HG02981 (cell line): ENCODE data around the gene SNAP47.

Source experiments
- ATAC-seq: cut with Tn5 transposase; IDR thresholded peaks from one replicate; pipeline ENCODE4 v1.9.1; 2021; ENCODE audit warnings: mild to moderate bottlenecking, moderate library complexity; ENCODE audit not compliant: unreplicated experiment

Gene SNAP47

DNA sequence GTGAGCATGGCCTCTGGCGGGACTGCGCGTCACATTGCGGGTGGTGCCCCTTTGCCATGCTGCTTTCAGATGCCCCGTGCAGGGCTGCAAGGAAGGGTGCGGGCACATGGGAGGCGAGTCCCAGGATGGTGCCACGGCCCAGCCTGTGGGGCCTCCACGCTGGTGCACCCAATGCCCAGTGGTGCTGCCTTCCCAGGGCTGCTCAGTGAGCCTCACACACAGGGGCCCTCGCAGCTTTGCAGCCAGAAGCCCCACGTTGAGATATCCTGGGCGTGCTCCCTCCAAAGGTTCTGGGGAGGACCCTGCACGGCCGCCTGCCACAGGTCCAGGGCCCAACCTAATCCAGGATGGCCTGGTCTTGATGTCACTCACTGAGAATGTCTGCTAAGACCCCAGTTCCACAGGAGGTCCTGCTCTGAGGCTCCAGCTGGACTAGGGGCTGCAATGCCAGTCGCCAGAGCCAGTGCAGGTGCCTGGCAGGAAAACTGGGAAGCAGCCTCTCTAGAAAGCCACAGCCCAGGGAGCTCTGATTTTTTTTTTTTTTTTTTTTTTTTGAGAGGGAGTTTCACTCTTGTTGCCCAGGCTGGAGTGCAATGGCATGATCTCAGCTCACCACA lies 46.2 kb downstream of the SNAP47 start:
- ATAC-seq = no peak

DNA sequence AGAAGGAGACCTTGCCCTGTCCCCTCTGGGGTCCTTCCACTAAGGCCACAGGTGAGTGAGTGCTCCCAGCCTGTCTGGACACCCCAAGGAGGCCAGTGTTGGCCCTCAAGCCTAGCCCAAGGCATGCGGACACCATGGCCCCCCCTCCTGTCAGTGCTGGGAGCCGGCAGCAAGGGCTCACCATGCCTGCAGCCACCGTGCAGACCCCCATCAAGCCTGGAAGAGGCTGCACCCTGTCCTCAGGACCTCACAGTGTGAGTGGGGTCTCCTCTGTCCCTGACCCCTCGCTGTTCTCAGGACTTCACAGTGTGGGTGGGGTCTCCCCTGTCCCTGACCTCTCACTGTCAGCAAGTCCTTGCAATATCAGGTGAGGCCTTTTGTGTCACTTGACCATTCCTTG lies 47.0 kb downstream of the SNAP47 start:
- ATAC-seq = no peak

DNA sequence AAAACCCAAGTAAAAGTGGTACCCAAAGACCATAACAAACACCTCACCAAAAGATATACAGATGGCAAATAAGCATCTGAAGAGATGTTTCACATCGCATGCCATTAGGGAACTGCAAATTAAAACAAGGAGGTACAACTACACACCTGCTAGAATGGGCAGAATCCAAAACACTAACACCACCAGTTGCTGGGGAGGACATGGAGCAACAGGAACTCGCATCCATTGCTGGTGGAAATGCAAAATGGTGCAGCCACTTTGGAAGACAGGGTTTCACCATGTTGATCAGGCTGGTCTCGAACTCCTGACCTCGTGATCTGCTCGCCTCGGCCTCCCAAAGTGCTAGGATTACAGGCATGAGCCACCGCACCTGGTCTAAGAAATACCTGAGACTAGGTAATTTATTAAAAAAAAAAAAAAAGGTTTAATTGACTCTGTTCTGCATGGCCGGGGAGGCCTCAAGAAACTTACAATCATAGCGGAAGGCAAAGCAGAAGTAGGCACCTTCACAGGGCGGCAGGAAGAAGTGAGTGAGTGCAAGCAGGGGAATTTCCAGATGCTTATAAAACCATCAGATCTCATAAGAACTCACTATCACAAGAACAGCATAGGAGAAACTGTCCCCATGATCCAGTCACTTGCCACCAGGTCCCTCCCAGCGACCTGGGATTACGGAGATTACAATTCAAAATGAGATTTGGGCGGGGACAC lies 50.0 kb downstream of the SNAP47 start:
- no peak for ATAC-seq

DNA sequence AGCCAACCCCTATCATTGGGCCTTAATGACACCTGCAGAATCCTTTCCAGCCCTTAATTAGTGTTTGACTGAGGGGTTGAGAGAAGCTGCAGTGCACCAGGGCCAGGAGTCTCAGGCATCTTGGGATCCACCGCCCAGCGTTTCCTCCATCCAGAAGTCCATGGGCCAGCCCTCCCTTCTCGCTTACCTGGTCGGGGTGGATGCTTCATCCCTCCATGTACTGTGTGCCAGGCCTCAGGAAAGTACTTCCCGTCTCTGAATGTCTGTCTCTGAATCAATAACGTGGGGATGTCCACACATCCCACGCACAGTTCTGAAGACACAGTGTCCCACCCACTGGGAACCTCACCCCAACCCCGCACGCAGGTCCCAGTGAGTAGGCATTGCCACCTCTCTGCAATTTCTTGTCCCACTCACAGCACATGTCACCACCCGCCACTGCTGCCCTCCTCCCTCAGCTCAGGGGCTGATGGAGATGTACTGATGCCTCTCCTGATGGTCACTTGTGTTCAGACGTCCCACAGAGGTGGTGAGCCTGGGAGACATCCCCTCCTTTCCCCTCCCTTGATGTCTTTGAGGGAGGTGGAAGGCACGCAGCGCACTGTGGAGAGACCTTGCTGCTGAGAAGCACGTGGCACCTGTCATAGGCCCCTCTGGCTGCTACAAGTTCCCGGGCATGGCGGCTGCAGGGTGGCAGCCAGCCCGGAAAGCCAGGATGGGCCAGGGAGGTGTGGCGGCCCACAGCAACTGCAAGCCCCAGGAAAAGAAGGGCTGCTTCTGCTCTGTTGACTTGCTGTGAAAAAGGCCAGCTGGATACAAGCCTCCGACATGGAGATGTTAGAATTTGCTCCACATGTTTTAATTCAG lies 50.8 kb downstream of the SNAP47 start:
- no peak for ATAC-seq

DNA sequence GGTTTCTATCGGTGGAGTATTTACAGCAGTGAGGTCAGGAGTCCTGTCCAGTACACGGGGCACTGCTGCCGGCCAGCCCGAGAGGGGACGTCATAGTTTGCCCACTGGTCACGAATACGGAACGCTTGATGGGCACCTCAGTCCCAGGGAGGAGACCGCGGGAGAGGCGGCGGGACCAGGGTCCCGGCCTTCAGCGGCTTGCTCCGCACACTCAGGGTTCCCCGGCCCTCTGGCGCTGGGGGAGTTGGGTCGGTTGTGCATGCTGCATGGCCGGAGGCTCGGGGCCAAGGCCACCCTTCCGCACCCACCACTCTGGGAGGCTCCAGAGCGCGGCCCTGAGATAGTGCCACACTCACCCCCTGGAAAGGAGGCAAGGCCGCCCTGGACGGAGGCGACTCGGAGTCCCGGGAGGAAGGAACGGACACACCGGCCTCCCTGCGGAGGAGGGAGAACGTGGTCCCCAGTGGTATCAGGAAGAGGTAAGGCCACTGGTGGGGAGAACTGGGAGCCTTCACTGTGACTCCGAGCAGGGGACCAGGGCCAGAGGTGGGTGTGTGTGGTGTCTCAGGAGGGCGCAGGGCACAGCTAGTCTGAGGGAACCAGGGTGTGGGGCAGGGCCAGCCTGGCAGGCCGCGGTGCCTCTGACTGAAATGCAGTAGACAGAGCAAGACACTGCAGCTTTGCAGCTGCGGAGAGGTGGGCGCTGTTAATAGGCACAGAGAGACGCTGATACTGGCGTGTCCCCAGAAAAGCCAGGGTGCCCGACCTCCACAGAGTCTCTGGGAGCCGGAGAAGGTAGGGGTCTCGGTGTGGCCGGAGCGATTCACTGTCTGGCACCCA lies 51.7 kb downstream of the SNAP47 start:
- ATAC-seq = no peak

DNA sequence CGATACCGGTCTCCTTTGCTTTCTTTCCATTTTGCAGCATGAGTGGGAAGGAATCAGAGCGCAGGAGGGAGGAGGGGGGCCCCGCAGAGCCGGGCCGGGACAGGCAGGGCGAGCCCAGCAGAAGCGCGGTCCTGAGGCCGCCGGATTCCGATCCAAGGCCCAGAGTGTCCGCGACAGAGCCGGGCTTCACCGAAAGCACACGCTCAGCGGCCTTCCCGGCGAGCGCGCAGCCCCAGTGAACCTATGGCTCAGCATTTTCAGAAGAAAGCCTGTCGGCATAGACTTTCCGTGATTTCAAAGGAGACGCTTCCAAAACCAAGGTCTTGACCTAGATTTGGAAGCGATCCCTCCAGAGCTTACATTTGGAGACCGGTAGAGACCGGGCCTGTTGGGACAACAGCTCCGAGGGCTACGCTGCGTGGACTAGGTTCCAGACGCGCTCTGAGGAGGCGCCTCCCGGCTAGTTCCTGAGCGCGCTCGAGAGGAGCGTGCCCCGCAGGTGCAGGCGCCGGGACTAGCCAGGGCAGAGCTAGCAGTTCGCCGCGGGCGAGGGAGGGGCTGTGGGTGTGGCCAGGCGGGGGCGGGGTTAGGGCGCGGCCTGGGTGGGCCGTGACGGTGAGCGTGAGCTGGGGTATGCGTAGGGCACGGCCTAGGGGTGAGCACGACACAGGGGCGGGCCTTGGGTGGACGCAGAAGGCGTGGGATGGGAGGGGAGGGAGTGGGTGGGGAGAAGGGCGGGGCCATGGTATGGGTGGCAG lies 52.5 kb downstream of the SNAP47 start:
- peak; percentile 95 for ATAC-seq

DNA sequence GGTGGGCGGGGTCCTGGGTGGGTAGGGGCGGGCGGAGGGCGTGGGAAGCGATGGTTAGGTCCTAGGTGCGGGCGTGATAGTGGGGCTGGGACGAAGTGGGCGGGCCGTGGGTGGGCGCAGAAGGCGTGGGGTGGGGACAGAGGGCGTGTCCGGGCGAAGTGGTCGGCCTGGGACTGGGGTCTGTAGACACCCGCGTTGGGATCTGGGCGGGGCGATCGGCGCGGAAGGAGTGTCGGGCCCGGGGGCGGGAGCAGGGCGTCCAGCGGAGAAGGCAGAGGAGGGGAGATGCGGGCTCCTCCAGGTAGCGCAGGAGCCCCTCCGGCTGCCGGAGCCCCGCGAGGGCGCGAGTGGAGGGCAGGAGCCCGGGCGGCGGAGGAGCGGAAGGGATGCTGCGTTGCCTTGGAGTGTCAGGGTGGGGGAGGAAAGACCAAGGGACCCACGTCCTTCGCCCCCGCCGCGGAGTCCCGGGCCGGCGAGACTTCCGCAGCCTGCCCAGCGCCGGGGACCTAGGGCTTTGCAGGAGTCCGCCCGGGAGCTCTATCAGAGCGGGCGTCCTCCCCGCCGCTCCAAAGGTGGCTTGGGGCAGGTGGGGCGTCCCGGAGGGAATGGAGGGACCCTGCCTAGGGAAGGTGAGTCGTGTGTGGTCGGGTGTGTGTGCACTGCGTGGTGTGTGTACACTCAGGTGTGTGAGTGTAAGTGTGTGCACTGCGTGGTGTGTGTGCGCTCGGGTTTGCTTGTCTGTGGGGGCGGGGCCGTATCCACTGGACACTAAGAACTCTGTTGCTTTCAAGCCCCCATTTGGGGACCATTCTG lies 53.2 kb downstream of the SNAP47 start:
- peak; percentile 44 for ATAC-seq

DNA sequence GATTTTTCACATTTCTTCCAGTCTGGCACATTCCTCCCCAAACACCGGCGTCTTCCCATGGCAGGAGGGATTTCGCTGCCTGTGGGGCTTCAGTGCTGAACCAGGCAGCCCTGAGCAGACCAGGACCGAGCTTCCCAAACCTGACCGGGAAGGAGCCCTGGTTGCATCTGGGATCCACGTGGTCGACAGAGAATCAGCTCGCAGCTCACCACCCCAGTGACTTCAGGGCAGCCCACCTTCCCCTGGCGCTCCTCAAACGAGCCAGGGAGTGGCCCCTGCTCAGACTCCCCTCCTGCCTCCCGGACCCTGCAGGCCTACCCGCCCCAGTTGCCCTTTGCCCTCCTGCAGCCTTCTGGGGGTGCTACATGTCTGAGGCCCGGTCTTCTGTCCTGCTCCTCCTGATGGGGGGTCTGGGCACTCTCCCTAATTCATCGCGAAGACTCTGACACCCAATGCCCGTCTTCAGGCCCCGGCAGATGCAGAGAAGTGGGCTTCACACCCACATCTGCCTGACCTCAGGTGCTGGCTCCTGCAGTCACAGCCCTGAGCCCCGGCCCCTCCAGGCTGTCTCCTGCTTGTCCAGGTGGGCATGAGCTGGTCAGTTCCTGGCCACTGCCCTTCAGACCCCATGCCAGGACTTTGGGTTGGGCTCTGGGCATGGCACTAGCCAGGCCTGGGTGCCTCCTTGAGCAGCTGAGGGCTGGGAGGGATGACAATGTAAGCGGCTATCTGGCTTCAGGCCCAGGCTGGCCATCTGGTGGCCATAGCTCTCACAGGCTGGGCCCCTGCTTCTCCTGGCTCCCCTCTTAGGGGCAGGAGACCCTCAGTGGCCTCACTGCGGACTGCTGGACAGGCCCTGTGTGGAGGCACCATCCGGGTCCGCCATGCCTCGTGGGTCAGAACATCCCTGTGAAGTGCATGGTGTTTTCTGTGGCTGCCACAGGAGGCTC lies 54.1 kb downstream of the SNAP47 start:
- ATAC-seq = no peak

DNA sequence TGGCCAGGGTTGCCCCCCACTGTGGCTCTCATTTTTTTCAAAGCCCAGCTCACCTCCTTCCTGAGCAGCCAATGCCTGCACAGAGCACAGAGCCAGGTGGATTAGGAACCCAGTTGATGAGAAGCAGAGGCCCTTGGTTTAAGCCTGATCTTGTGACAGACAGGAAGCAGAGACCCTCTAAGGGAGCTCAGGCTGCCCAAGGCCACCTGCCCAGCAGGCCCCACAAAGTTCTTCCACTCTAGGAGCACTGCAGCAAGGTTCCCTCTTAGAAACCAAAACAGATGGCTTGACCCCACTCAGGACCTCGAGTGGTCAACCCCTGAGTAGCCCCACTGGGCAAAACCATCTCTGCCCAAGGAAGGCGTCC lies 54.8 kb downstream of the SNAP47 start:
- ATAC-seq = no peak

DNA sequence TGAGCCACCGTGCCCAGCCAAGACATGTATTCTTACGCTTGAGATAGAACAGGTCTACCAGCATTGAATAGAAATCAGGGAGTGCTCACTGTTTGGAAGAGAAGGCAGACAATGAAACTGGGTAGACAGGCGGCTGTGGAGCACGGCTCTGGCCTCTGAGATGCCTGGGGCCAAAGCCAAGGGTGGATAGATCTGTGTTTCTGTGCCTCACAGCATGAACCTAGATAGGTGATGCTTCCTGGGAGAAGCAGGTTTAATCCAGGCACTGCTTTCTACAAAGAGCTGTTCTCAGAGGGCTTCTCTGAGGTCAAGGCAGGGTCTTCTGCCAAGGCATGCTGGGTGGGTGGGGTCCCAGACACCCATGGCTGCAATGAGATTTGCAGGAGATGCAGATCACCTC lies 55.6 kb downstream of the SNAP47 start:
- no peak for ATAC-seq

DNA sequence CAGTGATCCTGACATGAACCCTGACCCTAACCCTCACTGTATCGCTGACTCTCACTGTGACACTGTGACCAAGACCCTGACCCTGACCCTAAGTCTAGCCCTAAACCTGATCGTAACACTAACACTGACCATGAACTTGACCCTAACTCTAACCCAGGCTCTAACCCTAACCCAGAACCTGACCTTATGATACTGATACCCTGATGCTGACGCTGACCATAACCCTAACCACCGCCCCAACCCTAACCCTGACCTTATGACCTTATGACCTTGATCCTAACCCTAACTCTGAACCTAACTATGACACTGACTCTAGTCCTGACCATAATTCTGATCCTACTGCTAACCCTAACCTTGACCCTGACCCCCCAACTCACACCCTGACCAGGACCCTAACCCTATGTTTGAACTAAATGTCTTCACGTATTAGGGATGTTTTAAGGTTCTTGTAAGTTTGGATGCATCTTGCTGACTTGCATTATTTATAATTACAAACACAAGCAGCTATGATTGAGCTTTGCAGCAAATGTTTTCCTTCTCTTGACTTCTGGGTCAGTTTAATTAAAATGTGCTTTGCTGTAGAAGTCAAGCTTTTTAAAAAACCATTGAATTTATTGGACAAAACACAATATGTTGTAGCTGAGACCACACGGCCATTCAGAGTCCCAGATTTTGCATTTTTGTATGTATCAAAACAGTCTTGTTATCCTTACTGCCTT lies 56.3 kb downstream of the SNAP47 start:
- no peak for ATAC-seq

DNA sequence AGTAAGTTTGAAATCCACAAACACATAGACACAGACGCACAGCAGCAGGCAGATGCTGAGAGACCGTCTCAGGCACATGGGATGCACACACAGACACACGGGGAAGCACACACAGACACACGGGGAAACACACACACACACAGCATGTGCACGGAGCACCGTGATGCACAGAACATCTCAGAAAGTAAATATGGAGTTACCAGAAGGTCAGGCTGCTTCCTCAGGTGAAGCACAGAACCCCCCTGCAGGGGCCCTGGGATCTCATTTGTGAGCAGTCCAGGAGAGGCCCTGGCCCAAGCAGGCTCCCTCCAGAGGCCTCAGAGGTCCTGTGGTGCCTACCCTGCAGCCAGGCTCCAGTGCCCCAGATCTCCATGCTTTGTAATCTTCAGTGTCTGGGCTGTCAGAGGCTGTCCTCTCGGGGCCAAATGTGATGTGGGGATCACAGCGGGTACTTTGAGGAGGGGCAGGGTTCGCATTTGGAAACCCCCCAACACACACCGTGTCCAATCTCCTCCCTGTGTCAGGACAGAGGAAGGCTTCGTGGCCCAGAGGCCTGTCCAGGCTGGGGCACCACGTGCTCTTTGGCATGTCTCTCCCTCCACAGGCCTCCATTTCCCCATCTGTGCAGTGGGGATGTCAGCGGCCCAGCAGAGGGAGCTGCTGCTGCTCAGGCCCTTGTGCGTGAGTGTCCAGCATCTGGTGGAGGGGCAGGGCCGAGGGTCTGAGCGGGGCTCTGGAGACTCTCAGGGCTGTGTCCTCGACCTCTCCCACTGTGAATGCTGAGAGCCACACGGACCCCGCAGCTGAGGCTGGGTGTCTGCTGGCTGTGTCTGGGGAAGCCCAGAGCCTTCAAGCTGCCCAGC lies 57.2 kb downstream of the SNAP47 start:
- ATAC-seq = no peak

DNA sequence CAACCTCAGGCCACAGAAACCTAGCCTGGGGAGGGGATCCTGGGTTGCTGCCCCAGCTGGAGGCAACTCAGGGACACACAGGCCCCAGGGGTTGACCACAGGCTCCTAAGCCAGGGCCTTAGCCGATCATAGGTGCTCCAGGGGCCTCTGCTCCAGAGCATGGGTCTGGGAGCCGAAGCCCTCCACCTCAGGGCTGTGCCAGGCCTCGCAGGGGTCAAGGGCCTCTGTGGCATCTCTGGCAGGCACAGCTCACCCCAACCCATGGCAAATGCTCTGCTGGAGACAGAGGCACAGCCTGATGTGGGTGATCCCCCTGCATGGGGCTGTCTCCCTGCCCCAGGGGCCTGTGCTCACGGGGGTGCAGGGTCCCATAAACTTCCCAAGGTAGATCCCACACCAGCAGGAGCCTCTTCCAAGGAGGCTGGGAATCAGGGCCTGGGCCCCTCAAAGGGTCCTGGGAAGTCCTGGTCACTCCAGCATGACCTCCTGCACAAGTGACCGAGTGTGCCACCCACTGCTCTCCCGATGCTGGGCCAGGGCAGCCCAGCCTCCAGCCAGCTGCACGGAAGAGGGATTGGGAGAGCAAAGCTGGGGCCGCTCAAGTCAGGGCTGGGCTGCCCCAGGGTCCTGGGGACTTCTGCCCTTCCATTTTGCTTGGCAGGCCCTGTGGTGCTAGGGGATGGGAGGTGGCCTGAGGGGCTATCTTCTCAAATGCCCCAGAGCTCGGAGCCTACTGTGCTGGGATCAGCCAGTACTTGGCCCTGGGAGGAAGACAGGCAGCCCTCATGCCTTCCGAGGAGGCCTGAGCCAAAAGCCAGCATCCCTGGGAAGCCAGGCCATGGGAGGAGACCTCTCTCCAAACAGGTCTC lies 58.1 kb downstream of the SNAP47 start:
- ATAC-seq = no peak

DNA sequence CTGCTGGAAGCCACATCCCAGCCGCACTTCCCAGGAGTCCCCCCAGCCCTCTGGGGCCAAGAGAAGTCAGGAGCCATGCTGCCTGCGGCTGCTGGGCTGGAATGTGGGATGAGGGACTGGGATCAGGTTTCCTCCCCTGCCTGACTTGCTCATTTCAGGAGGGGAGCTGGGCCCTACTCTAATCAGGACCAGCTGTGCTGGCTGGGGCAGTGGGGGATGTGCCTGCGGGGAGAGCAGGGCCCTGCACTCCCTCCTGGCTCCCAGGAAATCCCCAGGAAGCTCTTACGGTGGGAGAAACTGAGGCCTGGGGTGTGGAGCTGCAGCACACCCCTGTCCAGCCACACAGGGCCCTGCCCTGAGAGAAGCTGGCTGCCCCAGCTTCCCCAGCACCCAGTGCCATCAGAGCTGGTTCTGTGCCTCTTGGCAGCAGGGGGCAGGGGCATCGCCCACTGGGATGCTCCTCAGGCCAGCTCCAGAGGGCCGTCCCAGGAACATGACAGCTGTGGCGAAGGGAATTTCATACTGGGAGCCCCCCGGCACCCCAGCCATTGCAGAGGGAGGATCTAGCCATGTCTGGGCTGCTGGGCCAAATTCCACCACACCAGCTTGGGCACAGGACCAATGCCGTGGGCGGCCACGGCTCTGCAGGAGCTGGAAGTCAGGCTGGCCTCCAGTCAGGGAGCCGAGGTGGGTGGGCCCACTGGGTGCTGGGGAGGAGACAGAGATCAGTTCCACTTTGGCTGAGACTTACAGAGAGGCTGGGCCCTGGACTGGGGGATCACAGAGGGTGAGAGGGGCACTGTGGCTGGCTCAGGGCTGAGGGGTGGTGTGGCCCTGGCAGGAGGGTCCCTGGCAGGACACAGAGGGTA lies 58.9 kb downstream of the SNAP47 start:
- no peak for ATAC-seq

DNA sequence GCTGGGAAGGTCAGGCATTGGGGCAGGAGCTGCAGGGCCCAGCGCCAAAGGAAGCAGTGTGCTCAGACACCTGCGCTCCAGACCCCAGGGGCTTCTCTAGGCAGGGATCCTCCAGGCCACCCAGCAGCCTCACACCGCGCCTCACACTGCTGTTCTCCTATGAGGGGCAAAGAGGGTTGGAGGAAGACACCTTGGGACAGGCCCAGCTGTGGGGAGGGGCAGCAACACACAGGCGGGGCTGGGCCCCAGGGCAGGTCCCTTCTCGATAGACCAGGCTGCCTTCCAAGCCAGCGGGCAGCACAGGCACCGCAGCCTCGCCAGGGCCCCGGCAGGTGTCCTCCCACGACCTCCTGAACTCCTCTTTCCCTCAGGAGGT lies 59.6 kb downstream of the SNAP47 start:
- no peak for ATAC-seq
